ENCODE data around the gene NR3C2.
A peak's percentile ranks its signal among the peaks of the same experiment; 100 is the strongest.

The NR3C2 gene

DNA sequence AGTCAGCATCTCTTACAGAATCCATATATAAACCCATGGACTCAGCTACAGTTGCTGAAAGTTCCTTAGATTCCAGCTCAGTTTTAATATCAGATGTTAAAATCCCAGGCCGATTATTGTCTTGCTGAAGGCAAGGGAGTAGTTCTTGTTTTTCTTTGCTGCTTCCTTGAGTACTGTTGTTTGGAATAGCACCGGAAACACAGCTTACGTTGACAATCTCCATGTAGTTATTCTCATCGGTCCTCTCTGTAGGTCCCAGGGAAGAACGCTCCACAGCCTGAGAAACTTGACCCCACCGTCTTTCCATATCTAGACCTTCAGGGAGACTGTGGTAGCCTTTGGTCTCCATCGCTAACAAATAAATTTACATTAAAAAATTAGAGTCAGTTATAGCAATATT lies 5.7 kb downstream of the NR3C2 start:
- H3K27ac ChIP-seq = no peak overlapping the region
- no peak for TF ChIP-seq ZFX (IDR thresholded peaks at IDR 0.05; ENCODE audit: borderline replicate concordance)
- TF ChIP-seq, protein P1, sequence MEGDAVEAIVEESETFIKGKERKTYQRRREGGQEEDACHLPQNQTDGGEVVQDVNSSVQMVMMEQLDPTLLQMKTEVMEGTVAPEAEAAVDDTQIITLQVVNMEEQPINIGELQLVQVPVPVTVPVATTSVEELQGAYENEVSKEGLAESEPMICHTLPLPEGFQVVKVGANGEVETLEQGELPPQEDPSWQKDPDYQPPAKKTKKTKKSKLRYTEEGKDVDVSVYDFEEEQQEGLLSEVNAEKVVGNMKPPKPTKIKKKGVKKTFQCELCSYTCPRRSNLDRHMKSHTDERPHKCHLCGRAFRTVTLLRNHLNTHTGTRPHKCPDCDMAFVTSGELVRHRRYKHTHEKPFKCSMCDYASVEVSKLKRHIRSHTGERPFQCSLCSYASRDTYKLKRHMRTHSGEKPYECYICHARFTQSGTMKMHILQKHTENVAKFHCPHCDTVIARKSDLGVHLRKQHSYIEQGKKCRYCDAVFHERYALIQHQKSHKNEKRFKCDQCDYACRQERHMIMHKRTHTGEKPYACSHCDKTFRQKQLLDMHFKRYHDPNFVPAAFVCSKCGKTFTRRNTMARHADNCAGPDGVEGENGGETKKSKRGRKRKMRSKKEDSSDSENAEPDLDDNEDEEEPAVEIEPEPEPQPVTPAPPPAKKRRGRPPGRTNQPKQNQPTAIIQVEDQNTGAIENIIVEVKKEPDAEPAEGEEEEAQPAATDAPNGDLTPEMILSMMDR (IDR thresholded peaks at IDR 0.05) = no peak

DNA sequence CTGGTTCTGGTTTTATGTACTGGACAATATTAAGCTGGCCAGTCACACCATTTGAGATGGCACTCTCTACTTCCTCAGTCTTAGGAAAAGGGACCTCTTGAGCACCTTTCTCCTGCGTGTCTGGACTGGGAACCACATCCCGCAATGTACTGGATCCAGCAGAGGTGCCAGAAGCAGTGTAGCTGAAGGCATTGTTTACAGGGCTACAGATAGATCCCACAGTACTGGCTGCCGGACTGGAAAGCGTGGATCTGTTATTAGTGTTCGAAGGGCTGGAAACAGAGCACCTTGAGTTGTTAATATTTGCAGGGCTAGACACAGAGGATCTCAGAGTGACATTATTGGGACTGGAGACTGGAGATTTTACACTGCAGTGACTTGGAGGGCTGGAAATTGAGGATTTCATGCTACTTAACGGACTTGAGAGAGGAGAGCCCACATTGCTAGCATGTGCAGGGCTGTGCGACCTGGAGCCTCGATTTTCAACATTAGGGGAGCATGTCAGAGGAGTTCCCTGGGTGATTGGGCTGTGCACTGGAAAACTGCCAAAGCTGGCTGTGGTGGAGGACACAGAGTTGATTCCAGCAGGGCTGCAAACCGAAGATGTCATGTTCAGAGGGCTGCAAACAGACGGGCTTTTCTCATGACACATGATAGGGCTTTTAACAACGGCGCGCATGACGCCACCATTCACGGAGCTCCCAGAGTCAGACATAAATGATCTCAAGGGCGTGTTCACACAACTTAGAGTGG lies 6.4 kb downstream of the NR3C2 start:
- no peak overlapping the region for H3K27ac ChIP-seq
- TF ChIP-seq ZFX (IDR thresholded peaks at IDR 0.05; ENCODE audit: borderline replicate concordance) = no peak
- TF ChIP-seq, protein P1 (IDR thresholded peaks at IDR 0.05) = no peak

DNA sequence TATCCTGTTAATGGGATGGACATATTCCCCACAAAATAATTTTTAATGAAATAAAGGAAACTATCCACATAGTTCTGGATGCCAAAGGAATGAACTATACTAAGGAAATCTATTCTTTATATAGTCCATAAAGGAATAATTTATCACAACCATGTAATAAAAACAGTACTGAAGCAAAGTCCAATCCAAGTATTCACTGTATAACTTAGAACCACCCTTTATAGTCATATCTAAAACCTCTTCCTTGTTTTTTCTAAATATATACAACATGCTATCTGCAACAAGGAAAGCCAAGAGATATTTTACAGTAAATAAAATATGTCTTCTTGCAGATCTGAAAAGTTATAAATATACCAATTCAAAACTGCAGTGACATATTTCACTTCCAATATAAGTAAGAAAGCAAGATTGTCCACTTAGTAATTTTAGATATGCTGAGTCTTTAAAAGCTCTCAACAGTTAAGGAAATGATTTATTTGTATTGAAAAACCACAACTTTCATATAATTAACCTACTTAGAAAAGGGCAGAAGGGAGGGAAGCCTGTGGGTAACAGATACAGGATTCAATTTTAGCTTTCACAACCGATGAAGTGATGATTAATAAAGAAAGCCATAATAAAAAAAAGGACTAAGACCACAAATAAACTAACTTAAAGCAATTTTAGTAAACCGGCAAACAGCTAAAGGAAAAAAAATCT lies 8.0 kb downstream of the NR3C2 start:
- TF ChIP-seq, protein P1 (IDR thresholded peaks at IDR 0.05) = no peak
- no peak for TF ChIP-seq ZFX (IDR thresholded peaks at IDR 0.05; ENCODE audit: borderline replicate concordance)
- no peak overlapping the region for H3K27ac ChIP-seq

DNA sequence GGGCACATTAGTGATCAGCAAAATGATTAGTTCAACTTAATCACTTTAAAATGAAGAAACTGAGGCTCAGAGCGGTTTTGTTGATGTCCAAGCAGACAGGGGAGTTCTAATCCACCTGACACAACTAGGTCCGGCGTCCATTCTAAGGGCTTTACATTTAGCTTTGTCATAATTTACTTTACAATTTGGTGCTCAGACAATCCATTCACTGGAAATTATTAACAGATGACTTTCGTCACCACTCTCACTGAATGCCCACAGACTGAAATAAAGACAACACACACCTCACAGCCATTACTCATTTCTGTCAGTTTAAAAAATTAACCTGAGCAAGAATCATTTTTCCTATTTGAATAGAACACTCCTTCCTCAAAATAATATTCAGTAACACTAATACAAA lies 10.8 kb downstream of the NR3C2 start:
- TF ChIP-seq, protein P1 (IDR thresholded peaks at IDR 0.05) = no peak
- TF ChIP-seq ZFX (IDR thresholded peaks at IDR 0.05; ENCODE audit: borderline replicate concordance) = no peak
- H3K27ac ChIP-seq = no peak overlapping the region

DNA sequence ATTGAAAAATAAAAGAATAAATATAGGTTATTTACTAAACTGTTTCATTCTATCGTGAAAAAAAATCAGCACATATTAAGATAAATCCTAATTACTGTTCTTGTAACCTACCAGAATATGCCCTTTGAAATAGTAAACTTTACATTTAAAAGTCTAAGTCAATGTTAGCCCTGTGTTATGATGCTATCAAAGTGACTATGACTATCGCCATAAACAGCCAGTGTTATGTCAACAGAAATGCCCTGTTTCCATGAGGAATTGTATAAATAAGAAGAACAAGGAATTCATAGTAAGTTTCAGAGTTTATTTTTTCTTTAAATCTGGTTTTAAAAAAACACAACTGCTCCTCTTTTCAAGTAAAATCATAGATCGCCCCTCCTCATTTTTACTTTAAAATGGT lies 11.4 kb downstream of the NR3C2 start:
- H3K27ac ChIP-seq = no peak overlapping the region
- TF ChIP-seq, protein P1 (IDR thresholded peaks at IDR 0.05) = no peak
- no peak for TF ChIP-seq ZFX (IDR thresholded peaks at IDR 0.05; ENCODE audit: borderline replicate concordance)

DNA sequence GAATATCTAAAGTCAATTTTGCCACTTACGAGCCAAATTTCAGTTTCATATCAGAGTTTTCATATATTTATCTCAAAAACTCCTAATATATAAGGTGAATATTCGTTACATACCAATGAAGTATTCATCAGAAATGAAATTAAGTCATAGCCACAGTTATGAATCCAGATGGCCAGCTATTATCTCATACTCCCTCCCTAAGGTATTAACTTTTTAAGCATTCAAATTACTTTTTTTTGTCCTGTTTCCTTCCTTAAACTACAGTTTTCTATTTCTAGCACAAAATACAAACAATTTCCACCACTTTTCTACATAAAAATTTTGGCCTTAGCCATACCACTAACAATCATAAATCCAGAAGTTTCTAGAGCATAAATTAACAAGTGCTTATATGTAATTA lies 13.0 kb downstream of the NR3C2 start:
- H3K27ac ChIP-seq = no peak overlapping the region
- TF ChIP-seq, protein P1 (IDR thresholded peaks at IDR 0.05) = no peak
- no peak for TF ChIP-seq ZFX (IDR thresholded peaks at IDR 0.05; ENCODE audit: borderline replicate concordance)

DNA sequence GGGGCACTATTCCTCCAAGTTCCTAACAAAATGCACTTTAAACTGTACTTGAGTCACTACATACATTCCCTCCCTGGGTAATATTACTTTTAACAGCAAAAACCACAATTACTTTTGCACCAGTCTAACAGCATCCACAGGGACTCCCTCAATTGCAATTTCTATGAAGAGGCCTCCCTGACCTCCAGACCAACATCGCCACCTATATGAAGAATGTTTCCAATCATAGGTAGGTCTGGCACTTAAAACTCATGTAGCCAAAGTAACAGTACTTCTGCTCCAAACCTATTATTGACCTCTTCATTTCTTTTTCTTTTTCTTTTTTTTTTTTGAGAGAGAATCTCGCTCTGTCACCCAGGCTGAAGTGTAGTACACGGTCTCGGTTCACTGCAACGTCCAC lies 15.6 kb downstream of the NR3C2 start:
- no peak overlapping the region for H3K27ac ChIP-seq
- TF ChIP-seq, protein P1 (IDR thresholded peaks at IDR 0.05) = peak; percentile 12; the same call in 1 of the 2 replicates
- TF ChIP-seq ZFX (IDR thresholded peaks at IDR 0.05; ENCODE audit: borderline replicate concordance) = no peak
